NCI-H2196 (cell line): ENCODE measurements around the gene CFAP52.
"Not testable (repeated sequence)": the region's sequence is repeated elsewhere in the genome, so short reads cannot be mapped to it uniquely, and the experiment has no call there.

Experiments
- DNase-seq: peaks from one replicate; lab custom pipeline; 2025; ENCODE audit not compliant: unreplicated experiment; lab: John Stamatoyannopoulos, UW

CFAP52 gene, protein sequence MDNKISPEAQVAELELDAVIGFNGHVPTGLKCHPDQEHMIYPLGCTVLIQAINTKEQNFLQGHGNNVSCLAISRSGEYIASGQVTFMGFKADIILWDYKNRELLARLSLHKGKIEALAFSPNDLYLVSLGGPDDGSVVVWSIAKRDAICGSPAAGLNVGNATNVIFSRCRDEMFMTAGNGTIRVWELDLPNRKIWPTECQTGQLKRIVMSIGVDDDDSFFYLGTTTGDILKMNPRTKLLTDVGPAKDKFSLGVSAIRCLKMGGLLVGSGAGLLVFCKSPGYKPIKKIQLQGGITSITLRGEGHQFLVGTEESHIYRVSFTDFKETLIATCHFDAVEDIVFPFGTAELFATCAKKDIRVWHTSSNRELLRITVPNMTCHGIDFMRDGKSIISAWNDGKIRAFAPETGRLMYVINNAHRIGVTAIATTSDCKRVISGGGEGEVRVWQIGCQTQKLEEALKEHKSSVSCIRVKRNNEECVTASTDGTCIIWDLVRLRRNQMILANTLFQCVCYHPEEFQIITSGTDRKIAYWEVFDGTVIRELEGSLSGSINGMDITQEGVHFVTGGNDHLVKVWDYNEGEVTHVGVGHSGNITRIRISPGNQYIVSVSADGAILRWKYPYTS

DNA sequence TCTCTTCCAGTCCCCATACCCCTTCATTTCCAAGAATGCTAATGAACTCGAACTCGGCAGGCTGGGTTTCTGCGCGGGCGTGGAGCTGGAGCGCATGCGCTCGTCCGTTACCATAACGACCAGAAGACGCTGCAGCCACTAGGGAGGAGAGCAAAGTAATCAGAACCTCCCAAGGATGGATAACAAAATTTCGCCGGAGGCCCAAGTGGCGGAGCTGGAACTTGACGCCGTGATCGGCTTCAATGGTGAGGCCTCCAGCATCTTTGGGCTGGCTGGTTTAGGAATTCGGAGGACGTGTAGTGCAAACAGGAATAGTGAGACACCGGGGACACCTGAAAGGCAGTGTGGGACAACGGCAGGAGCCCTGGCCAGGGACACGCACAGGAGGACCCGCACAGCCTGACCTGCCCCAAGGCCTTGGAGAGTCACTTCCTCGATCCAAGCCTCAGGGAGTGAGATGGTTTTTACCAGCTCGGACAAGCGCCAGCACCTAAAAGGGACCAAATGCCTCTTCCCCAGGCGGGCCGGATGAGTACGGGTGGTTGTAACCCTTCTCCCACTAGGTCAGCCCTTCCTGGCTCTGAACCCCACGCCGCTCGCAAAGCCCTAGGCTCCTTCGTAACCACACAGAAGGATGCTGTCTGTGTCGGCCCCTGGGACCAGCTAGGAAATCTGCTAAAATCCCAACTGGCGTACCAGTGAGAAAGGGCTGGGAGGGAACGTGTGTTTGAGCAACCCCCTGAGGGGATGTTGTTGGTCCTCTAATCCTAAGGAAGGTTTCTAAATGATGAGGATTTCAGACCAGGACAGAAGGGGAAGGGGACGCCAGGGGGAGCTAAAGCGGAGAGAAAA is at the start of gene CFAP52:
TSS of gene CFAP52 (plus strand) at position 122 of the 852 bp plus-strand sequence. CDS start at position 176, 54 bp downstream.
- DNase-seq: peak; percentile 43

DNA sequence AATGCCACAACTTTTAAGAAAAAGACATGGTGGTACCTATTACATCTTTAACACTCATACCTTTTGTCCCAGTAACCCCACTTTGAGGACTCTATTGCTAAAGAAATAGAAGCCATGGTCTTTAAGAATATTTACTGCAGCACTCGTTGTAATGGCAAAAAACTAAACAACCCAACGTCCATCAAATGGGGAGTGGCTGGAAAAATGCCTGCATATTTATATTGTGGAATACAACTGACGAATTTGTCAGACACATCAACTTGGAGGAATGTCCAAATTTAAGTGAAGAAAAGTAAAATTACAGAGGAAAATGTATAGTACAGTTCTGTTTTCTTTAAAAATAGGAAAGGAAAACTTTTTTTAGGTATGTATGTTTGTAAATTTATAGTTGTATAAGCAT is 48.7 kb upstream of the CFAP52 start:
- DNase-seq: no peak

DNA sequence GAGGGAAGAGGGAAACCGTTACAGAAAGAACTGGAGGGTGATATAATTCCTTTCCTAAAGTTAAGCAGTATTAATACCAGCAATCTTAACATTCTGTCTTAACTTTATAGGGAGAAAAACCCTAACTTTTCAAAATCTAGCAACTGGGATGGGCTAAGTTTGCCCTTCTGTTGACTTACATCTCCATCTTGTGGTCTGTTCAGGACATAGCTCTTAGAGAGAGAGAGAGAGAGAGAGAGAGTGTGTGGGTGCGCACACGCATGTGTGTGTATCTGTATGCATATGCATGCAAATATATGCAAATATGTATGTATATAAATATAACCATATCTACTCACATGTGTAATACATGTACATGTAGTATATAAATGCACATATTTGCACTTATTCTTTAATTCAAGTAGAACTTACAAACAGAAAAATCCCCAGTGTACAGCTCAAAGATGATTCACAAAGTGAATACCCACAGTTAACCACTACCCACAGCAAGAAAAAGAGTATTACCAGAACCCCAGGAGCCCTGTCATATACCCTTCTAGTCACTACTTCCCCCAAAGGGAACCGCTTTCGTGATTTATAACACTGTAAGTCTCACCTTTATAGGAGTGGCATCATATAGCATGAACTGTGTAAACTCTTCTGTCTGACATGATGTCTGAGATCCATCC is 47.3 kb upstream of the CFAP52 start:
- no peak for DNase-seq

DNA sequence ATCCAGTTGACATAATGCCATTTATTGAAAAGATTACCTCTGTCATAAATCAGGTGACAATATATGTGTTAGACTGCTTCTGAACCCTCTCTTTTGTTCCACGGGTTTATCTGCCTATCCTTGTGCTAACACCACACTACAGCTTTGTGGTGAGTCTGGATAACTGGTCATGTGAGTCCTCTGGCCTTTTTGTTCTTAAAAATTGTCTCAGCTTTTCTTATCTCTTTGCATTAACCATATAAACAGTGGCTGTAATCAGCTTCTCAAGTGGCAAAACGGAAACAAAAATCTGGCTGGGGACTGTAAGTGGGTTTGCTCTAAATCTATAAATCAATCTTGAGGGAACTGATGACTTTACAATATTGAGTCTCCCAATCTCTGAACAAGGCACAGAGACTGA is 45.4 kb upstream of the CFAP52 start:
- DNase-seq: no peak

DNA sequence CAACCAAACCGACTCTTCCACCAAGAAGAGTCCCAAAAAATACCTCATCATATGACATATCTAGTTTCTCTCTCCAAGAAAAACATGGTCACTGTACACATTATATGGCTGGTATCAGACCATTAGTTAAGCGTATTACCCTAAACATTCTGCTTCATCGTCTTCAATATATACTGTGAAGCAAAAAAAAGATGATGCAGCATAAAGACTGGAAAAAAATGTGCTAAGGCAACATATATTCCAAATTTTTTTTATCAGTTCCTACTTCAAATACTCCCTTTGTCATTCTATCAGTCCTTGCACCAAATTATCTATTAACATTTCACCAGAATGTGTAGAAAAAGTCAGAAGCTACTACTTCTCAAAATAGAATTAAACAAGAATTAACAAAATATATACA is 43.7 kb upstream of the CFAP52 start:
- no peak for DNase-seq

DNA sequence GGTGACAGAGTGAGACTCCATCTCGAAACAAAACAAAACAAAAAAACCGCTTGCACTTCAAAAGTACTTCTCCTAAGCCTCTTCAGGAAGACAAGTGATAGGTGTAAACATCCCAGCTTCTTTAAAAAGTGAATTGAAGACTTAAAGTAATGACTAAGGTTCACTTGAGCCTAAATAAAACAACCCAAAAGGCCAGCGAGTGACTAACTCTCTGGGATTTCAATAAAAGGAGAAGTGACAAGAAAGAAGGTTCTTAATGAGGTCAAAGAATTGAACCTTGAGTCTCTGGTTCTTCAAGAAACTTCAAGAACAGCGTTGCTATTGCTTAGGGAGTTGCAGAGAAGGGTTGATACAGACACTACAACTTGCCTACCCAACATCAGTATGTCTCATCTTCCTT is 43.0 kb upstream of the CFAP52 start:
- no peak for DNase-seq

DNA sequence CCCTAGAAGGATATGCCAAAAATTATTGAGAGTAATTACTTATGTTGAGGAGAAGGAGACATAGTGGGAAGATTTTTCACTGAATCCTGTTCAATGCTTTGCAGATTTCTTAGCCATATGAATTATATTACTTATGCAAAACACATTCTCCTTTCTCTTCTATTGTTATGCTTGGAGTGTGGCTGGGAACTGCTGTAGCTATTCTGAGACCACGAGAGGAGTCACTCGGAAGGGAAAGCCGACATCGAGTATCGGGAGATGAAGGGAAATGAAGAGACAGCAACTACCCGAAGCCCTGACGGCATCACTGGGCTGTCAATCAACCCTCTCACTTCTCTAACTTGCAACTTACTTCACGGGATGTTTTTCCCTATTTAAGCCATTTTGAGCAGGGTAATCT is 40.4 kb upstream of the CFAP52 start:
- no peak for DNase-seq

DNA sequence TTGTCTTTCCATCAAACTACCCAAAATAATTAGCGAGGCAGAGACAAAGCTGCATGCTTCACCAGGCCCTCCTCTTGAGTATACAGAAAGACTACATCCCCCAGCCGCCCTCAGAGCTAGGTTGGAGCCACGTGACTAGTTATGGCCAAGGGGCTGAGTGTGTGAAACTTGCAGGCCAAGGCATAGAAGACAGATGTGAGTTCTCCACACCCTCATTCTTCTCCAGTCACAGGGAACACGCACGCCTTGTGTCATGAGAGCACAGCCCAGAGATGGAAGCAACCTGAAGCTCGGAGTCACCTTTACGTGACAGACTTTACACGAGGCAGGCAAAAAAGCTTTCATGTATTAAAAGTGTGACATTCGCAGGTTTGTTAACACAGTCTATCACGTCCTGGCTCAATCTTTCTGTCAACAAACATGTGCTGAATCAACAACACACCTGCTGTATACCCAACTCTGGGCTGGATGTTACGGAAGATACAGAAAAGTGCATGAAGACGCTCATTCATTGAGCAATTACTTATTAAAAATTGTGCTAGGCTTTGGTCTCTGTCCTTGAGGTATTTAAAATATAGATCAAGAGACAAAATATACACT is 39.2 kb upstream of the CFAP52 start:
- no peak for DNase-seq

DNA sequence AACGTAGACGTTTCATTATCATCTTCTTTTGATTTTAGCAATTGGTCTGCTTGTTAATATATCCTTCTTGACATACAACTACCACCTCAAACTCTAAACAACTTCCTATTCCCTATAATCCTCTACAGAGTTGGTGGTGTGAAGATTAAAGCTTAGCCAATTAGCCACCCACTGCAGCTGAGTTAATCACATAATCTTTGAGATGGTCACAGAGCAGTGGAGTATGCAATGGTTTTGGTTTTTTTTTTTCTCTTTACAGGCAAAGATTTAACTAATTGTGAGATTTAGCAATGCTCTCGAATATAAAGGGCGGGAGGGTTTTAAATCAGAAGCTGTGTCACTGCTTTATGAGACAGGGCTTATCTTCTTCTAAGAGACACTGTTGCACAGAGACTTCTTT is 37.8 kb upstream of the CFAP52 start:
- no peak for DNase-seq

DNA sequence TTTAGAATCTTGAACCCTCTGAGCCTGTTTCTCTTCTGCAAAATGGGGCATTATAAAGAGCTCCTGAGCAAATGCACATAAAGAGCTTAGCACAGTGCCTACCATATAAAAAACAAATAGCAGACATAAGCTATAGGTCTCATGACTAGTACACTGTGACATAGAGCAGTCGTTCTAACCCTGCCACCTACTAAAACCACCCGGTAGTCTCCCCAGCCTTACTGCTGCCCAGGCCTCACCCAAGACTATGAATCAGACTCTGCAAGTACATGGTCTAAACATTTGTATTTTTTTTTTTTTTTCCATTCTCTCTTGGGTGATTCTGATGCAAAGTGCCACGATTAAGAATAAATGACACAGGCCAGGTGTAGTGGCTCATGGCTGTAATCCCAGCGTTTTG is 34.7 kb upstream of the CFAP52 start:
- no peak for DNase-seq

DNA sequence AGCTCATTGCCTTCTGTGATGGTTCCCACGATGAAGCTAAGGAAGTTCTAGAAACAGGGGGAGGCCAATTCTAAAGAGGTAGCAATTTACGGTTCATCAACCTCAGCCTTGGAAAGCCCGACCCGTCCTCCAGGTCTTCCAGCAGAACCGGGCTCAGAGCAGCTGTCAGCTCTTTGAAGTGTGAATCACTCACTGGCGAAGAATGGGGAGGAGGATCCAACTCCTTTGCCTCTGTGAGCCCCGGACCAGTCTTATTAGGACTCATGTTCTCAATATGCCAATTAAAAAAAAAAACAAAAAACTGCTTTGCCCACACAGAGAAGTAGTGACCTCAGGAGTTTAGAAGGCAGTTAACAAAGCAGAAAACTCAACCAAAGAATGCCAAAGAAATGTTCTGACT is 32.2 kb upstream of the CFAP52 start:
- no peak for DNase-seq

DNA sequence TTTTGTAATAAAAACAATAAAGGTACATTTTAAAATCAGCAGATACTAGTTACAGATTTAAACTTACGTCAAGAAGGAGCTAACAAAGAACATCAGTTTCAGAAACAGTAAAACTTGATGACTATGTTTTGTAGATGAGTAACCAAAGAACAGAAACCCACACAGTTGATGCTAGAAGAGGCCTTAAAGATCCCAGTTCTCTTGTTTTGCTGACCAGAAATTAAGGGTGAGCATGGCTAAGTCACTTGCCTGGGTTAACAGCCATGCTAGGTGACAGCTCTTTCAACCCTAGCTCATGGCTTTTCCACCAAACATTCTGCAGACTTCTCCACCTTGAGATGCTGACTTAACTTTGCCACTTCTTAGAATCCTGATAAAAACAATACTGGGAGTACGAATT is 27.2 kb upstream of the CFAP52 start:
- no peak for DNase-seq

DNA sequence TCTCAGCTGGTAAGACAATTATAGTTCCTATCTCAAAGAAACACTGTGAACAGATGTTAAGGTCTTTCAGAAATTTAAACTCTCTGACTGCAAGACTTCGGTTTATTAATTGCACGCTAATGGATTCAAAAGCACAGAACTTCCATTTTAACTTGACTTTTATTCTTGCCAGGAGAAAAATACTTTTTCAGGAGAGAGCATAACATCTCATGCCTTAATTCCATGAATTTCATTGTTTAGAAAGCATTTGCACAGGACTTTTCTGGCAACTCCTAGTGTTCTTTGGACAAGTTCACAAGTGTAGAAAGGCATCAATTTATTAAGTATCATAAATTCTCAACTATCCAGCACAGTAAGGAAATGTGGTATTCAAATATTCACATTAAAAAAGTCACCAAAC is 23.3 kb upstream of the CFAP52 start:
- no peak for DNase-seq

DNA sequence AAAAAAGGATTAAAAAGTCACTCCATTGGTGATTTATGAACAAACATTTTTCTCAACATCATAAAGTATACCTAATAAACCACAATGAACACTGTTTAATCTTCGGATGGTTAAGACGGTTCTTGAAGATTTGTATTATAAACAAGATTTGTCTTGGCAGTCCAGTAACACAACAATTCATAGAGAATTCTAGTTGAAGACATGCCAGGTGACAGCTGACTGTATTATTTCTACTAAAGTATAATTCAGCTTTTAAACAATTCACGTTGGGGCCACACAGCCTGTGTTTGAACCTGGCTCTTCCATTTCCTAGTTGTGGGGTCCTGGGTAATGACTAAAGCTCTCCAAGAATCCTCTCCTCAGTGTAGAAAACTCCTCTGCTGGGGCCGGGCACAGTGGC is 22.8 kb upstream of the CFAP52 start:
- DNase-seq: no peak

DNA sequence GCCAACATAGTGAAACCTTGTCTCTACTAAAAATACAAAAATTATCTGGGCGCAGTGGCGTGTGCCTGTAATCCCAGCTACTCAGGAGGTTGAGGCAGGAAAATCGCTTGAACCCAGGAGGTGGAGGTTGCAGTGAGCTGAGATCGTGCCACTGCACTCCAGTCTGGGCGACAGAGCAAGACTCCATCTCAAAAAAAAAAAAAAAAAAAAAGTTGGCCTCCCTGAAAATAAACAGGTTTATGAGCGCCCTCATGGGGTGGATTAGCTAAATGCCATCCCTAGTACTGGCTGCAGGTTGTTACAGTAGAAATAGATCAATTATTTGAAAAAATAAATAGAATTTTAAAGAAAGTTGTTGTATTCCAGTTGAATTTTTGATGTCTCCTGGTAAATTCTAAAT is 21.7 kb upstream of the CFAP52 start:
- peak; percentile 20 for DNase-seq

DNA sequence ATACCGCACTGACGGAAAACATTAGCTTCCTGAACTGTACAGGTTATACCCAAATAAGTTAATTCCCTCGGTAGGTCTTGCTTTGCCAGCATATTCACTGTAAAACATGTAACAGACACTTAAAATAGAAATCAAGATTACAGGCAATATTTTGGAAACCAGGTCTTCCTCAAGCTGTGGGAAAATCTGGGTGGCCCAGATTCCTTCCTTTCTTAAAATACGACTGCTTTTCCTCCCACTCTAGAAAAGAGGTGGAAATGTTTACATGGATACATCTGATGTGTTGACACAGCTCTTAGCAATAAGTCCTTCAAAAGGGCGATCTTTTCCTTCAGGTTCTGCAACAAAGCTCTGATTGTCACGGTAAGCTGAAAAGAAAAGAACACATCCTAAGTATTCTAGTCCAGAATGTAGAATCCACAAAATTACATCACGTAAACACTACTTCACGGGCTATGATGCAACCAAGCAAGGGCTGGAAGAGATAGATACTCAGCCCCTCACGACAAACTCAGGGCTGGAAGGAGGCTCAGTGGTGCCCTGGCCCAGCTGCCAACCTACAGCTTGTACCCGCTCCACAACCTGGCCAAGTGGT is 19.2 kb upstream of the CFAP52 start:
- DNase-seq: no peak

DNA sequence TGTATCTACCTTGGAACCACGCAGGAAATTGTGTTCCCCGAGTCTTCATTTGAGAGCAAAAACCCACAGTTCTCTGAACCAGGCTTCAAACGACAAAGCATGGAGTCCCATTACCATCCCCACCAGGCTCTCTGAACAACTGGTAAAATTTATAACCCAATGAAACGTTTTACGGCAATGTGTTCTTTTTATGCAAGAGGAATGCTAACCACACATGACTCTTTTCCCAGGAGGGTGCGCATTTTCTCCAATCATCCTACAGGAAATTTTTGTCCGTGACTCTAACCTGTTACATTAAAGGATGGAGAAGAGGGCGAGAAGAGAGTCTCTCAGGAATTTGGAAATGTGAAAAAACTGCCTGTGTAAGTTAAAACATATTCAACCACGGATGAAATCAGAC is 18.6 kb upstream of the CFAP52 start:
- DNase-seq: no peak

DNA sequence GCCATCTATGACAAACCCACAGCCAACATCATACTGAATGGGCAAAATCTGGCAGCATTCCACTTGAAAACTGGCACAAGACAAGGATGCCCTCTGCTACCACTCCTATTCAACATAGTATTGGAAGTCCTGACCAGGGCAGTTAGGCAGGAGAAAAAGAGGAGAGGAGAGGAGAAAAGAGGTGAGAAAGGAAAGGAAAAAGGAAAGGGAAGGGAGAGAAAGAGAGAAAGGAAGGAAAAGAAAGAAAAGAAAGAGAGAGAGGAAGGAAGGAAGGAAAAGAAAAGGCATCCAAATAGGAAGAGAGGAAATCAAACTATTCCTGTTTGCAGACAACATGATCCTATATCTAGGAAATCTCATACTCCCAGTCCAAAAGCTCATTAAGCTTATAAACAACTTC is 12.3 kb upstream of the CFAP52 start:
- DNase-seq: no peak

DNA sequence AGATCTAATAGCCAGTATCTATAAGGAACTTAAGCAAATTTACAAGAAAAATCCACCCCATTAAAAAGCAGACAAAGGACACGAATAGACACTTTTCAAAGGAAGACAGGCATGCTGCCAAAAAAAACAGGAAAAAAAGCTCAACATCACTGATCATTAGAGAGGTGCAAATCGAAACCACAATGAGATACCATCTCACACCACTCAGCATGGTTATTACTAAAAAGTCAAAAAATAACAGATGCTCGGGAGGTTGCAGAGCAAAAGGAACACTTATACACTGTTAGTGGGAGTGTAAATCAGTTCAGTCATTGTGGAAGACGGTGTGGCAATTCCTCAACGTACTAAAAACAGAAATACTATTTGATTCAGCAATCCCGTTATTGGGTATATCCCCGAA is 10.4 kb upstream of the CFAP52 start:
- DNase-seq: no peak

DNA sequence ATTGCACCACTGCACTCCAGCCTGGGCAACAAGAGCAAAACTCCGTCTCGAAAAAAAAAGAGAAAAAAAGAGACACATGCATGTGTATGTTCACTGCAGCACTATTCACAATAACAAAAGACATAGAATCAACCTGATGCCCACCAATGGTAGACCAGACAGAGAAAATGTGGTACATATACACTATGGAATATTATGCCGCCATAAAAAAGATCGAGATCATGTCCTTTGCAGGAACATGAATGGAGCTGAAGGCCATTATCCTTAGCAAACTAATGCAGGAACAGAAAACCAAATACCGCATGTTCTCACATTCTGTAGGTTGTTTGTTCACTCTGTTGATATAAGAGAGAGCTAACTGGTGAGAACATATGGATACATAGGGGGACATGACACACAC is 9.7 kb upstream of the CFAP52 start:
- DNase-seq: not testable (repeated sequence)

DNA sequence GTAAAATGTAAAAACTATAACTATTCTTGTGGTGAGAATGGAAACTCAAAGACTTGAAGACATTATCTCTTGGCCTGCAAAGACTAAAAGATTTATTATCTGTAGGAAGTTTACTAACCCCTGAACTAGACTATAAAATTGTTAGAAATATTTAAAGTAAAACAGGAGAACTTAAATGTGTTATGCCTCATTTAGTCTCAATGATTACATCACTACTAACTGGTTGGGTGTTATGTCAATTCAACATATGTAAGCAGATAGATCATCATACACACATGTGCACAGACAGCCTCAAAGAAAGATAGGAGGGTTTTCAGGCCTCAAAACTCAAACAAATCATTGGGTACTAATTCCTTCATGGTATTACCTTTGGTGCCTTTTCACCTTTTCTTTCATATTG is 8.4 kb upstream of the CFAP52 start:
- no peak for DNase-seq
